ENCODE results near the gene GPRC5D.

The GPRC5D gene

GRCh38 chr12:12979126-12979525 is 27.2 kb upstream of the GPRC5D start:
- no peak for DNase-seq

- no peak for DNase-seq
These were observed 25.3 kb upstream of the GPRC5D start for GRCh38 chr12:12977231-12977630.

GRCh38 chr12:12976366-12976765 is 24.4 kb upstream of the GPRC5D start:
- no peak for DNase-seq

GRCh38 chr12:12975322-12976077 is 23.5 kb upstream of the GPRC5D start:
- DNase-seq = no peak

GRCh38 chr12:12974211-12974610 is 22.2 kb upstream of the GPRC5D start:
- no peak for DNase-seq

- DNase-seq = no peak
These were observed 21.0 kb upstream of the GPRC5D start for GRCh38 chr12:12973019-12973418.

- DNase-seq = no peak
These were observed 13.9 kb upstream of the GPRC5D start for GRCh38 chr12:12965836-12966235.

- no peak for DNase-seq
These were observed 12.3 kb upstream of the GPRC5D start for GRCh38 chr12:12964255-12964654.

- DNase-seq = no peak
These were observed 8.8 kb upstream of the GPRC5D start for GRCh38 chr12:12960639-12961209.

- DNase-seq = no peak
These were observed 6.9 kb upstream of the GPRC5D start for GRCh38 chr12:12958886-12959285.

- DNase-seq = no peak
These were observed 3.1 kb upstream of the GPRC5D start for GRCh38 chr12:12954878-12955625.

GRCh38 chr12:12954356-12954755 is 2.4 kb upstream of the GPRC5D start:
- DNase-seq = no peak

GRCh38 chr12:12951504-12951903 is 466 bp downstream of the GPRC5D start:
- no peak for DNase-seq

GRCh38 chr12:12947902-12948301 is 4.1 kb downstream of the GPRC5D start:
- DNase-seq = no peak

- DNase-seq = no peak
These were observed 5.1 kb downstream of the GPRC5D start for GRCh38 chr12:12946686-12947355.

GRCh38 chr12:12945591-12945990 is 6.4 kb downstream of the GPRC5D start:
- DNase-seq = no peak

- no peak for DNase-seq
These were observed 8.2 kb downstream of the GPRC5D start for GRCh38 chr12:12943586-12944260.

GRCh38 chr12:12941450-12942350 is 10.3 kb downstream of the GPRC5D start:
- DNase-seq = no peak

- no peak for DNase-seq
These were observed 12.1 kb downstream of the GPRC5D start for GRCh38 chr12:12939888-12940287.

GRCh38 chr12:12938541-12938940 is 13.4 kb downstream of the GPRC5D start:
- DNase-seq = no peak

- no peak for DNase-seq
These were observed 14.9 kb downstream of the GPRC5D start for GRCh38 chr12:12936983-12937491.

- DNase-seq = no peak
These were observed 17.4 kb downstream of the GPRC5D start for GRCh38 chr12:12934556-12934955.

Data from stimulated activated CD4-positive, alpha-beta T cell treated with anti-CD3 and anti-CD28 coated beads, Interleukin-15, amount 100 ng/mL, for 24 hours (primary cell).